T-helper 2 cell treated with Interferon-gamma antibody and Interleukin-4, amounts not matched to agents 5 μg/mL and 100 μg/mL, for 36 hours (primary cell): ENCODE measurements around the gene SUMO1.
"Not testable (repeated sequence)": the region's sequence is repeated elsewhere in the genome, so short reads cannot be mapped to it uniquely, and the experiment has no call there.

Experiments
- DNase-seq: peaks from one replicate; pipeline ENCODE4 v3.0.0; 2021; ENCODE audit warnings: low spot score
- H3K27ac Mint-ChIP-seq: one replicate; pipeline ENCODE4 v1.8.0; 2021; ENCODE audit warnings: mild to moderate bottlenecking, mixed read lengths
- H3K27me3 Mint-ChIP-seq: one replicate; pipeline ENCODE4 v1.8.0; 2021; ENCODE audit warnings: low read depth, mixed read lengths
- H3K36me3 Mint-ChIP-seq: one replicate; pipeline ENCODE4 v1.8.0; 2021; ENCODE audit warnings: low read depth, mixed read lengths
- H3K4me1 Mint-ChIP-seq: one replicate; pipeline ENCODE4 v1.8.0; 2021; ENCODE audit warnings: low read depth, mixed read lengths
- H3K4me3 Mint-ChIP-seq: one replicate; pipeline ENCODE4 v1.8.0; 2022; ENCODE audit warnings: mild to moderate bottlenecking, moderate library complexity, mixed read lengths
- H3K9me3 Mint-ChIP-seq: one replicate; pipeline ENCODE4 v1.8.0; 2021; ENCODE audit warnings: mixed read lengths

Gene SUMO1

GRCh38 chr2:202247710-202248109 lies 9.3 kb upstream of the SUMO1 start:
- H3K36me3 Mint-ChIP-seq, H3K9me3 Mint-ChIP-seq, H3K4me3 Mint-ChIP-seq: not testable (repeated sequence)

DNA sequence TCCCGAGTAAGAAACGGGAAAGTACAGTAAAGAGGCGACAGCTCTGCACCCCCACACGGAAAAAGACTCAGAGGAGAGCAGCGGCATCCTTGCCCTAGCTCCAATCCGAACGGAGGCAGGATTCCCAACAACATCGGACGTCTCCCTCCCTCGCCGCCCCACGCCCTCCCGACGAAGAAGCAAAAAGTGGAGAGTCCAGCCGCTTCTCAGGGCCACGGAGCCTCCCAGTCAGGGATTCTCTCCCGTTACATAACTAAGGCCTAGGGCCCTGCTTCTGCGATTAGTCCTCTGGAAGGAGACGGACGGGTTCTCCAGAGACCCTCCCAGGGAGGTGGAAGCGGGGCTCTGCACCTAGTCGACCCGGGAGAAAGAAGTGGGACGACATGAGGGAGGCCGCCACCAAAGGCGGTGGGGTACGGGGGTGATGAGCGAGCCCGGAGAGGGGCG lies 587 bp downstream of the SUMO1 start:
- Mint-ChIP-seq H3K27me3 (no peaks in the 10 kb centered on the region), H3K4me3 (peak overlapping the region; percentile 96), H3K4me1 (peaks cover 19% of the 10 kb centered on the region), H3K36me3 (no peaks in the 10 kb centered on the region), H3K27ac (peak overlapping the region; percentile 90), H3K9me3 (no peaks in the 10 kb centered on the region)
- DNase-seq: peak; percentile 17

More at GRCh38 chr2:202247710-202248109, 9.3 kb upstream of the SUMO1 start:
- not testable (repeated sequence) for DNase-seq, H3K27ac Mint-ChIP-seq, H3K4me1 Mint-ChIP-seq, H3K27me3 Mint-ChIP-seq

DNA sequence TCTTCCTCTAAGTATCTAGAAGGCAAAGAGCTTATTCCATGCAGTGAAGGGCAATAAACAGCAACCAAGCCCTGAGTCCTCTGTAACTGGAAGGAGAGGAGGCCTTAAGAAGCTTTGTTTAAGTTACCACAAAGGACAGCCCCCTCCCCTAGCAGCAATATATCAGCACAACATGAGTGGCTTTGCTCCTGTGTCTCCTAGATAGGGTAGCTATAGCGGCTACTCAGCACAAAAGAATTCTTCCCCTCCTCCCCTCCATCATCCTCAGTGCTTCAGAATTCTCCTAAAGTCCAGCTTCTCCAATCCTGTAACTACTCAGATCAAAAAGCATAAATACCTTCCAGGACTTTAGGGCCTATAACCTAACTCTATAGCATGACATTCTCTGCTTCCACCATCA lies 16.5 kb downstream of the SUMO1 start:
- Mint-ChIP-seq H3K4me3 (no peak overlapping the region), H3K4me1 (peaks cover 13% of the 10 kb centered on the region), H3K27ac (no peak overlapping the region), H3K36me3 (peaks cover 23% of the 10 kb centered on the region), H3K27me3 (no peaks in the 10 kb centered on the region), H3K9me3 (no peaks in the 10 kb centered on the region)
- no peak for DNase-seq

DNA sequence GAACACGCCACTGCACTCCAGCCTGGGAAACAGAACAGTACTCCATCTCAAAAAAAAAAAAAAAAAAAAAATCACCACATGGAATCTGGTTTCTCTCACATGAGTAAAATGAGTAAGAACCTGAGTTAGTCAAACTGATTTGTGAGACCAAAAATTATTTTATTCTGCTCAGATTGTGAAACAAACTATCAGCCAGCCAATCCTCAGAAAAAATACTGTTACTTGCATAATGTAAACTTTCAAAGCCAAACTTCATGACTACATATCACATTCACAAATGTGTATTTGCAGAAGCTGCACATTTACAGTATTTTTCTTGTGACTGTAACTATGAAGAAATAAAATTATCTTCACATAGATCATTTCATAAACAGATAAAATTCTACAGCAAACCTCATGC lies 23.2 kb downstream of the SUMO1 start:
- H3K9me3 Mint-ChIP-seq: no peaks in the 10 kb centered on the region
- no peak overlapping the region for H3K27ac Mint-ChIP-seq
- DNase-seq: no peak
- H3K36me3 Mint-ChIP-seq: peaks cover 14% of the 10 kb centered on the region
- H3K4me1 Mint-ChIP-seq: no peaks in the 10 kb centered on the region
- H3K27me3 Mint-ChIP-seq: no peaks in the 10 kb centered on the region
- no peak overlapping the region for H3K4me3 Mint-ChIP-seq

- Mint-ChIP-seq H3K4me1 (no peaks in the 10 kb centered on the region), H3K36me3 (peaks cover 20% of the 10 kb centered on the region), H3K27ac (no peak overlapping the region)
Observed at GRCh38 chr2:202208526-202208925, 29.9 kb downstream of the SUMO1 start.

DNA sequence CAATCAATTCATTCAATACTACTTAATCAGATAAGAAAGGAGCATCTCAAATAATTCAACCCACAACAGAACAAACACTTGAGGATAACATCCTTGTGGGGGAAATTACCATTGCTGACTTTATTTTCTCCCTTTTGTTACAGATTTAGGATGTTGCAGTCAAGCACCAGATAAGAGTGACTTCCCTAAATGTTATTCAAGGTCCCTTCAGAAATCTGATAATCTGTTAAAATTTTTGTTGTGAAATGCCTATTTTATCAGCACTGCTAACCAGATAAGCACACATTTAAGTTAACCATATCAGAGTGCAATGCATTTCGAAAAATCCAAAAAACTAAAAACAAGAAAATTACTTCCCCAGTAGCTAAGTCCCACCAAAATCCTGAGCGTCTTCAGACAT lies 33.5 kb downstream of the SUMO1 start:
- no peaks in the 10 kb centered on the region for H3K9me3 Mint-ChIP-seq
- H3K4me1 Mint-ChIP-seq: no peaks in the 10 kb centered on the region
- no peak overlapping the region for H3K27ac Mint-ChIP-seq
- no peak for DNase-seq
- H3K27me3 Mint-ChIP-seq: no peaks in the 10 kb centered on the region
- H3K4me3 Mint-ChIP-seq: no peak overlapping the region
- H3K36me3 Mint-ChIP-seq: peaks cover 17% of the 10 kb centered on the region

More at GRCh38 chr2:202208526-202208925, 29.9 kb downstream of the SUMO1 start:
- Mint-ChIP-seq H3K27me3 (no peaks in the 10 kb centered on the region), H3K4me3 (no peak overlapping the region), H3K9me3 (no peaks in the 10 kb centered on the region)
- no peak for DNase-seq

DNA sequence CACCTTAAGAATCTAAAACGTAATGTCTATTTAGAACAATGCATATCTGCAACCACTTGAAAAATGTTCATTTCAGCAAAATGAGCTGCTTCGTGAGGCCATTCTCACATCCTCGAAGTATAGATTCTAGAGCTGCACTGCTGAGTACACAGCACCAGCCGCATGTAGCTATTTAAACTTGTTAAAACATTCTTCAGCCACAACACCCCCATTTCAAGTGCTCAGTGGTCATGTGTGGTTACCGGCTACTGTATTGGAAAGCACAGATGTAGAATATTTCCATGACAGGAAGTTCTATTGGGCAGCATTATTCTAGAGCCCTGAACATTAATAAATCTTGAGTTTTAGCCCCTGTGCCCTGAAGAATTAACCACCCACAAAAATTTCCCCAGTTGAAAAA lies 35.0 kb downstream of the SUMO1 start:
- no peak overlapping the region for H3K27ac Mint-ChIP-seq
- H3K27me3 Mint-ChIP-seq: peaks cover 3% of the 10 kb centered on the region
- H3K9me3 Mint-ChIP-seq: no peaks in the 10 kb centered on the region
- no peak overlapping the region for H3K4me3 Mint-ChIP-seq
- peaks cover 14% of the 10 kb centered on the region for H3K36me3 Mint-ChIP-seq
- DNase-seq: no peak
- H3K4me1 Mint-ChIP-seq: no peaks in the 10 kb centered on the region

- Mint-ChIP-seq H3K27ac (no peak overlapping the region), H3K9me3 (no peaks in the 10 kb centered on the region), H3K4me3 (no peak overlapping the region), H3K36me3 (peaks cover 7% of the 10 kb centered on the region), H3K4me1 (peaks cover 1% of the 10 kb centered on the region), H3K27me3 (peaks cover 3% of the 10 kb centered on the region)
- no peak for DNase-seq
Observed at GRCh38 chr2:202201220-202202160, 36.9 kb downstream of the SUMO1 start.

- no peak for DNase-seq
- Mint-ChIP-seq H3K36me3 (no peaks in the 10 kb centered on the region), H3K4me3 (no peak overlapping the region), H3K27ac (no peak overlapping the region), H3K27me3 (peaks cover 3% of the 10 kb centered on the region), H3K9me3 (no peaks in the 10 kb centered on the region), H3K4me1 (peaks cover 1% of the 10 kb centered on the region)
Observed at GRCh38 chr2:202196727-202197126, 41.7 kb downstream of the SUMO1 start.

- H3K4me3 Mint-ChIP-seq: no peak overlapping the region
Observed at GRCh38 chr2:202194418-202194817, 44.0 kb downstream of the SUMO1 start.

GRCh38 chr2:202193881-202194353 lies 44.5 kb downstream of the SUMO1 start:
- Mint-ChIP-seq H3K27me3 (peaks cover 6% of the 10 kb centered on the region), H3K36me3 (no peaks in the 10 kb centered on the region), H3K4me1 (peaks cover 1% of the 10 kb centered on the region), H3K9me3 (no peaks in the 10 kb centered on the region), H3K4me3 (no peak overlapping the region), H3K27ac (no peak overlapping the region)
- no peak for DNase-seq

More at GRCh38 chr2:202194418-202194817, 44.0 kb downstream of the SUMO1 start:
- Mint-ChIP-seq H3K27me3 (peaks cover 6% of the 10 kb centered on the region), H3K9me3 (no peaks in the 10 kb centered on the region), H3K27ac (no peak overlapping the region), H3K36me3 (no peaks in the 10 kb centered on the region), H3K4me1 (peaks cover 1% of the 10 kb centered on the region)
- DNase-seq: no peak

DNA sequence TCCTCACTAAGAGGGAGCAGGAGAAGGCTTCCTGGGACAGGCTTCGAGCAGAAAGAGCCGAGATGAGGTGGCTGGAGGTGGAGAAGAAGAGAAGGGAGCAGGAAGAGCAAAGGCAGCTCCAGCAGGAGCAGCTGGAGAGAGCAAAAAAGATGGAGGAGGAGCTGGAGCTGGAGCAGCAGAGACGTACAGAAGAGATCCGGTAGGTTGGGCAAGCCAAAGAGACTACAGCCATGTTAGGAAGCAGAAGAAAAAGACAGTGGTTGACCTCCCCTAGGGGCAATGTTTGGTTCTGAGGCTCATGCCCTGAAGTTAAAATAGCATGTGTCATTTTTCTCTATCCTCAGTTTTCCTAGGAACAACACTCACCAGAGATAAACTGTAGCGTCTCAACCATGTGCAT lies 45.1 kb downstream of the SUMO1 start:
- Mint-ChIP-seq H3K4me3 (no peak overlapping the region), H3K27me3 (peaks cover 5% of the 10 kb centered on the region), H3K27ac (no peak overlapping the region), H3K4me1 (peaks cover 1% of the 10 kb centered on the region), H3K36me3 (no peaks in the 10 kb centered on the region), H3K9me3 (no peaks in the 10 kb centered on the region)
- DNase-seq: no peak

GRCh38 chr2:202187570-202187969 lies 50.8 kb downstream of the SUMO1 start:
- no peaks in the 10 kb centered on the region for H3K4me1 Mint-ChIP-seq

DNA sequence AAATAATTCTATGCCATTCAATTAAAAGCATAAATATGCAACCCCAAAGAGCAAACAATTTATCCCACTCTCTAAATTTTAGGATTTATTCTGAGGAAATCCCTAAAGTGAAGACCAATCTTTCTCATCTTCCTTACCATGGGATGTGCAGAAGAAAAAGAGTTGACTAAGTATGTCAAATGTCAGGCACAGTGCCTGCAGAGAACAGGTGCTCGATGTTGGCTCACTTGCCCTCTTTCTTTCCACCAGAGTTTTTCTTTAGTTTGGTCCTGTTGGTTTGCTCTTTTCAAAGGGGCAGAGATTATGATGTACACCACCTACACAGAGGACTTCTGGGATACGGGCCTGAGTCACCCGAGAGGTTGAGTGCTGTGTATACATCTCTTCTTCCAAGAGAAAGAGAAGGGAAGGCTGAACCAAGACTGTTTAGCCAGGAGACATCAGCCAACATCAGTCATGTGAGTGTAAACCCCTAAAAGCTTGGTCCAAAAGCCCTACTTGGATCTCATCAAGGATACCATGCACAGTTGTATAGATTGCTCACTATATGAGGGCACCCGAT lies 51.7 kb downstream of the SUMO1 start:
- no peaks in the 10 kb centered on the region for H3K36me3 Mint-ChIP-seq
- no peak overlapping the region for H3K27ac Mint-ChIP-seq
- H3K4me3 Mint-ChIP-seq: no peak overlapping the region
- no peaks in the 10 kb centered on the region for H3K9me3 Mint-ChIP-seq
- no peaks in the 10 kb centered on the region for H3K4me1 Mint-ChIP-seq
- H3K27me3 Mint-ChIP-seq: peaks cover 22% of the 10 kb centered on the region
- DNase-seq: no peak

More at GRCh38 chr2:202187570-202187969, 50.8 kb downstream of the SUMO1 start:
- H3K27ac Mint-ChIP-seq: no peak overlapping the region
- no peaks in the 10 kb centered on the region for H3K36me3 Mint-ChIP-seq
- no peak for DNase-seq
- peaks cover 22% of the 10 kb centered on the region for H3K27me3 Mint-ChIP-seq
- no peak overlapping the region for H3K4me3 Mint-ChIP-seq
- no peaks in the 10 kb centered on the region for H3K9me3 Mint-ChIP-seq
